KMS-11 (cell line): ENCODE results near the gene CLOCK.
A peak's percentile ranks its signal among the peaks of the same experiment; 100 is the strongest.
"Not testable (repeated sequence)": the region's sequence is repeated elsewhere in the genome, so short reads cannot be mapped to it uniquely, and the experiment has no call there.

ENCODE experiments used
- H2AFZ ChIP-seq: fragments of 200-600 bp; sonication (generic); 2 replicates; pipeline ENCODE4 v1.6.1; 2016; ENCODE audit warnings: antibody characterized with exemption, mixed run types, low read depth
- H3K27ac ChIP-seq: fragments of 200-600 bp; sonication (generic); 2 replicates; pipeline ENCODE4 v1.6.1; 2016; ENCODE audit warnings: mild to moderate bottlenecking, mixed run types
- H3K27me3 ChIP-seq: fragments of 200-600 bp; sonication (generic); 2 replicates; pipeline ENCODE4 v1.6.1; 2017; ENCODE audit warnings: mild to moderate bottlenecking, low read depth, mixed run types, moderate library complexity; ENCODE audit not compliant: insufficient read depth
- H3K36me3 ChIP-seq: fragments of 200-600 bp; sonication (generic); 2 replicates; pipeline ENCODE4 v1.6.1; 2017; ENCODE audit warnings: mild to moderate bottlenecking, mixed run types; ENCODE audit not compliant: insufficient read depth
- H3K4me1 ChIP-seq: fragments of 200-600 bp; sonication (generic); 2 replicates; pipeline ENCODE4 v1.6.1; 2016; ENCODE audit warnings: mild to moderate bottlenecking, low read depth, mixed run types; ENCODE audit not compliant: poor library complexity, severe bottlenecking
- H3K4me2 ChIP-seq: fragments of 200-600 bp; sonication (generic); 2 replicates; pipeline ENCODE4 v1.7.0; 2016; ENCODE audit warnings: mild to moderate bottlenecking, mixed run types
- H3K4me3 ChIP-seq: fragments of 200-600 bp; sonication (generic); IDR thresholded peaks from 2 replicates; pipeline ENCODE4 v1.6.1; 2017; ENCODE audit warnings: low read depth, low read length, mixed read lengths; ENCODE audit not compliant: insufficient read depth
- H3K79me2 ChIP-seq: fragments of 200-600 bp; sonication (generic); 2 replicates; pipeline ENCODE4 v1.6.1; 2016; ENCODE audit warnings: low read depth, mixed run types; ENCODE audit not compliant: insufficient read depth
- H3K9ac ChIP-seq: fragments of 200-600 bp; sonication (generic); 2 replicates; pipeline ENCODE4 v1.6.1; 2016; ENCODE audit warnings: mild to moderate bottlenecking, mixed run types
- H4K20me1 ChIP-seq: fragments of 200-600 bp; sonication (generic); 2 replicates; pipeline ENCODE4 v1.6.1; 2016; ENCODE audit warnings: mild to moderate bottlenecking, mixed run types; ENCODE audit not compliant: insufficient read depth
- TF ChIP-seq, protein P1 (sequence below): fragments of 200-600 bp; sonication (generic); conservative IDR thresholded peaks from 2 replicates; pipeline ENCODE4 v1.6.1; 2017; ENCODE audit warnings: low read depth, mild to moderate bottlenecking, antibody characterized with exemption, low read length, moderate library complexity, mixed read lengths

Gene CLOCK

DNA sequence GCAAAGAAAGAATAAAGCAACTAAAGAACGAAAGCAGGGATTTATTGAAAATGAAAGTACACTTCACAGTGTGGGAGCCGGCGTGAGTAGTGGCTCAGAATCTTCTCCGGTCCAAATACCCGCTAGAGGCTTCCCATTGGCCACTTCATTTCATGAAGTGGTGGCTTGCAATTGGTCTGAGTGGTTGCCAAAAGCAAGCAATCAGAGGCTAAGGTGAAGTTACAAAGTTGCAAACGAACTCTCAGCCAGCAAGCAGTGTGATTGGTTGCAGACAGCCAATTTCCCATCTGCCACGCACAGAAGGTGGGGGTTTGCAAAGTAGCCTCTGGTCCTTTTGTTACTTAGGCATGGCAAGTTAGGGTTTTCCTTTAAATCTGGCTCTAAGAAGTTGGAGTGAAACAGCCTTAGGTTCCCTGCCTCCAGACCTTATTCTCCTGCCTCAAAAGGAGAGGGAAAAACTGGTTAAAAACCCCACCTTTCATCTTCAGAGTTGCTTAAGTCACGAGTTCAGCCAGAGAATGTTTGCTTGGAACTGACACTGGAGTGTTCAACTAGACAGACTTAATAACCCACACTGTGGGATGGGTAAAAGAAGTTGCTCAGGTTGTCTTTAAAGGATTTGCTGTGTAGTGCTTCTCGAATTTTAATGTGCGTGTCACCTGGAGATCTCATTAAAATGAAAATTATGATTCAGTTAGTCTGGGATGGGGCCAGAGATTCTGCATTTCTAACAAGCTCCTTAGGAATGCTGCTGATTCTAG, 6.9 kb upstream of the CLOCK start:
- Histone ChIP-seq H3K27ac (peak overlapping the region; percentile 43), H3K9ac (no peak overlapping the region; the same call in 1 of the 2 replicates), H2AFZ (peak overlapping the region; percentile 68), H3K36me3 (no peaks in the 10 kb centered on the region), H4K20me1 (no peaks in the 10 kb centered on the region), H3K79me2 (no peaks in the 10 kb centered on the region), H3K4me3 (no peak overlapping the region), H3K4me2 (peak overlapping the region; percentile 80), H3K4me1 (peaks cover 13% of the 10 kb centered on the region), H3K27me3 (no peaks in the 10 kb centered on the region)
- TF ChIP-seq, protein P1, sequence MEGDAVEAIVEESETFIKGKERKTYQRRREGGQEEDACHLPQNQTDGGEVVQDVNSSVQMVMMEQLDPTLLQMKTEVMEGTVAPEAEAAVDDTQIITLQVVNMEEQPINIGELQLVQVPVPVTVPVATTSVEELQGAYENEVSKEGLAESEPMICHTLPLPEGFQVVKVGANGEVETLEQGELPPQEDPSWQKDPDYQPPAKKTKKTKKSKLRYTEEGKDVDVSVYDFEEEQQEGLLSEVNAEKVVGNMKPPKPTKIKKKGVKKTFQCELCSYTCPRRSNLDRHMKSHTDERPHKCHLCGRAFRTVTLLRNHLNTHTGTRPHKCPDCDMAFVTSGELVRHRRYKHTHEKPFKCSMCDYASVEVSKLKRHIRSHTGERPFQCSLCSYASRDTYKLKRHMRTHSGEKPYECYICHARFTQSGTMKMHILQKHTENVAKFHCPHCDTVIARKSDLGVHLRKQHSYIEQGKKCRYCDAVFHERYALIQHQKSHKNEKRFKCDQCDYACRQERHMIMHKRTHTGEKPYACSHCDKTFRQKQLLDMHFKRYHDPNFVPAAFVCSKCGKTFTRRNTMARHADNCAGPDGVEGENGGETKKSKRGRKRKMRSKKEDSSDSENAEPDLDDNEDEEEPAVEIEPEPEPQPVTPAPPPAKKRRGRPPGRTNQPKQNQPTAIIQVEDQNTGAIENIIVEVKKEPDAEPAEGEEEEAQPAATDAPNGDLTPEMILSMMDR = no peak

DNA sequence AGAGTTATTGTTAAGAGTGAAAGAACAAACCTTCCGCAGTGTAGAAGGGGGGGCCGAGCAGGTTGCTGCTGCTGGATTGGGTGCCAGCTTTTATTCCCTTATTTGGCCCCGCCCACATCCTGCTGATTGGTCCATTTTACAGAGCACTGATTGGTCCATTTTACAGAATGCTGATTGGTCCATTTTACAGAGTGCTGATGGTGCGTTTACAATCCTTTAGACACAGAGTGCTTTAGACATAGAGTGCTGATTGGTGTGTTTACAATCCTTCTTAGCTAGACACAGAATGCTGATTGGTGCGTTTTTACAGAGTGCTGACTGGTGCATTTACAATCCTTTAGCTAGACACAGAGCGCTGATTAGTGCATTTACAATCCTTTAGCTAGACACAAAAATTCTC, 5.3 kb upstream of the CLOCK start:
- not testable (repeated sequence) for H3K36me3 ChIP-seq, H3K27me3 ChIP-seq, H2AFZ ChIP-seq, H4K20me1 ChIP-seq, H3K27ac ChIP-seq, H3K79me2 ChIP-seq, H3K4me3 ChIP-seq, H3K9ac ChIP-seq, H3K4me2 ChIP-seq
- peaks cover 19% of the 10 kb centered on the region for H3K4me1 ChIP-seq

DNA sequence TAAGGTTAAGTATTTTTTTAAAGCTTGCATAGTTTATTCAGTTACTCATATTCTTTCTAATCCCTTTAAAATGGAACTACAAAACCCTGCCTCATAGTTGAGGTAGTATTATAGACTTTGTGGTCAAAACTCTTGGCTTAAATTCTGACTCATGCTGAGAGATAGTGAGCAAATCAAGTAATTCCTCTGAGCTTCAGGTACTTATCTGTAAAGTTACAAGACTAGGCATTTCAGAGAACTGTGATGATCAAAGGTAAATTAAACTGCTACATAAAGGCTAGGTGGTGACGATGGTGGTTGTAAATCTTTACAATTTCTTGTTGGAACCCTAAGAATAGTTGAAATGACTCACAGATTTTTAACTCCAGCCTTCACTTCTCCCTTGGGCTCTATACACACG, 3.2 kb upstream of the CLOCK start:
- peaks cover 18% of the 10 kb centered on the region for H3K4me1 ChIP-seq
- no peak overlapping the region for H2AFZ ChIP-seq
- no peak overlapping the region for H3K4me3 ChIP-seq
- peaks cover 6% of the 10 kb centered on the region; the same call in 1 of the 2 replicates for H3K79me2 ChIP-seq
- H3K36me3 ChIP-seq = no peaks in the 10 kb centered on the region
- no peak overlapping the region for H3K9ac ChIP-seq
- H3K27ac ChIP-seq = no peak overlapping the region
- no peaks in the 10 kb centered on the region for H3K27me3 ChIP-seq
- TF ChIP-seq, protein P1 = no peak
- H3K4me2 ChIP-seq = no peak overlapping the region
- no peaks in the 10 kb centered on the region for H4K20me1 ChIP-seq

DNA sequence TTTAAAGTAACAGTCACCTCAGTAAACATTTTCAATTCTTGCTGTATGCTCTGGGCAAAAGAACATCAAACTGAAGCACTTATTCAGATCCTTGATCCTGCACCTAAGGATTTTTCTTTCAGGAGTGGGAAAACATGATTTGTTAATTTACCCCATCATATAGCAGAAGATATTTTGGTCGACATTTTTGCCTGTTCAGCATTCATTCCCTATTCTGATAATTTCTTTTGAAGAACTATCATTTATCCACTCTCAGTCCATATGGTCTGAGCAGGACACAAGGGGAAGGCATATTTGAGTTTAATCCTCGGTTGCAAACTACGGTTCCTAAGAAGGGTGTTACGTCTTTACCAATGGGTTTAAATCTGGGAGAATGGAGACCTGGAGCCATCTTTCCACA, 1.2 kb upstream of the CLOCK start:
- TF ChIP-seq, protein P1 = no peak
- H3K4me1 ChIP-seq = peaks cover 24% of the 10 kb centered on the region
- no peaks in the 10 kb centered on the region for H3K27me3 ChIP-seq
- peak overlapping the region; percentile 85; the same call in 1 of the 2 replicates for H3K9ac ChIP-seq
- H3K79me2 ChIP-seq = peaks cover 26% of the 10 kb centered on the region
- peak overlapping the region; percentile 93 for H3K4me2 ChIP-seq
- H4K20me1 ChIP-seq = no peaks in the 10 kb centered on the region
- no peak overlapping the region for H3K4me3 ChIP-seq
- no peaks in the 10 kb centered on the region for H3K36me3 ChIP-seq
- H3K27ac ChIP-seq = peak overlapping the region; percentile 94; the same call in 1 of the 2 replicates
- H2AFZ ChIP-seq = peak overlapping the region; percentile 90; the same call in 1 of the 2 replicates

DNA sequence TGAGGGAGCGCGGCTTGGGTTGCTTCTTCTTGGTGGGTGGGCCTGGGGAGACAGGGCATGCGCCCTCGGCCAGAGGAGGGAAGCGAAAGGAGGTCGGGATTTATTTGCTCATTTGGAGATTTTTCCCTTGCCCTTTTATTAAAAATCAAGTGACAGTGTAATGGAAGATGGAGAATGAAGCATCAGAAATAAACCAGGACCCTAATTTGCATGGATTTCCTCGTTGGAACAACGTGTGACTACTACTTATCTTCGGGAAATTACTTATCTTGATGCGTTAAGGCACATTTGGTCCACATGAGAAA, 709 bp upstream of the CLOCK start:
- Histone ChIP-seq H3K79me2 (peaks cover 31% of the 10 kb centered on the region), H3K4me2 (peak overlapping the region; percentile 93), H3K4me3 (peak overlapping the region; percentile 84), H2AFZ (peak overlapping the region; percentile 90), H3K27ac (peak overlapping the region; percentile 94), H4K20me1 (no peaks in the 10 kb centered on the region), H3K4me1 (peaks cover 24% of the 10 kb centered on the region), H3K27me3 (no peaks in the 10 kb centered on the region), H3K9ac (peak overlapping the region; percentile 85; the same call in 1 of the 2 replicates), H3K36me3 (no peaks in the 10 kb centered on the region)
- TF ChIP-seq, protein P1 = no peak
